K562 (cell line): ENCODE data around the gene ARFGEF3. TPM values are rescaled to one million over a fixed set of nuclear protein-coding genes. Genes with fewer than 3 reads are reported as not detected.

Experiments used
- ATAC-seq: fragments of 200-7000 bp; cut with Tn5 transposase; 3 replicates; pipeline ENCODE4 v1.9.1; 2020; ENCODE audit warnings: moderate library complexity
- BruUV-seq: library from RNA; stranded (reverse); fragments of 400-500 nt; replicated peaks from 2 replicates; lab custom pipeline; 2021; lab: Mats Ljungman, UMichigan
- CTCF ChIA-PET: fragments of 300-600 bp; formaldehyde crosslinking; extraction: SDS; loops from one replicate; lab custom pipeline; 2021; ENCODE audit warnings: low intra/inter-chr PET ratio; lab: Yijun Ruan, JAX
- POLR2A ChIA-PET: fragments of 300-600, 350-650 bp; sonication (Branson Sonifier 250); formaldehyde crosslinking; extraction: SDS; loops from one replicate; lab custom pipeline; 2021; ENCODE audit warnings: antibody characterized with exemption, inconsistent platforms; lab: Yijun Ruan, JAX
- DNase-seq, 4 experiments: peaks; one replicate each; pipeline versions ENCODE4 v3.0.0 to v3.0.0-alpha.2; 2011 to 2018; ENCODE audit warnings: low spot score in 3 of 4, mixed read lengths in 3 of 4; ENCODE audit errors: extremely low read depth in 1 of 4
- FAIRE-seq: peaks from 2 replicates; lab custom pipeline; 2011; peaks lifted over from hg19 to GRCh38; lab: Jason Lieb, UNC
- H2AFZ ChIP-seq: 2 replicates; pipeline ENCODE4 v1.6.0; 2011; ENCODE audit warnings: low read depth, low read length, control low read depth, inconsistent platforms
- H3K27ac ChIP-seq: fragments of 200-600 bp; 3 replicates; pipeline ENCODE4 v1.8.0; 2011; ENCODE audit warnings: low read depth, mild to moderate bottlenecking, control low read depth, inconsistent platforms, low read length, moderate library complexity, mixed read lengths; ENCODE audit errors: extremely low read depth
- H3K27me3 ChIP-seq, 2 experiments: fragments of 300-600 bp in 1 of 2; 2 replicates in 1 of 2; 3 replicates in 1 of 2; pipeline versions ENCODE4 v1.6.0 to v1.8.0; 2011; ENCODE audit warnings: inconsistent platforms in 2 of 2, low read length in 2 of 2, mild to moderate bottlenecking in 1 of 2, mixed read lengths in 1 of 2, moderate library complexity in 1 of 2; ENCODE audit not compliant: control insufficient read depth in 2 of 2, insufficient read depth in 2 of 2
- H3K36me3 ChIP-seq: fragments of 300-600 bp; 3 replicates; pipeline ENCODE4 v1.8.0; 2011; ENCODE audit warnings: mild to moderate bottlenecking, low read length, inconsistent platforms; ENCODE audit not compliant: control insufficient read depth, insufficient read depth
- H3K4me1 ChIP-seq, 2 experiments: fragments of 200-600 bp in 1 of 2; replicated peaks in 1 of 2; 2 replicates in 1 of 2; 3 replicates in 1 of 2; pipeline versions ENCODE4 v1.5.1 to v1.8.0; 2011; ENCODE audit warnings: inconsistent platforms in 2 of 2, low read length in 2 of 2, mild to moderate bottlenecking in 1 of 2, mixed read lengths in 1 of 2, moderate library complexity in 1 of 2; ENCODE audit not compliant: control insufficient read depth in 2 of 2, insufficient read depth in 2 of 2
- H3K4me2 ChIP-seq: 2 replicates; pipeline ENCODE4 v1.6.1; 2011; ENCODE audit warnings: low read length, control low read depth, inconsistent platforms, mixed read lengths; ENCODE audit not compliant: insufficient read depth
- H3K4me3 ChIP-seq: fragments of 200-600 bp; sonication (generic), shearing (Covaris generic); 2 replicates; pipeline ENCODE4 v1.5.1; 2016; ENCODE audit warnings: control low read depth, inconsistent platforms
- H3K79me2 ChIP-seq: fragments of 200-600 bp; 3 replicates; pipeline ENCODE4 v1.8.0; 2011; ENCODE audit warnings: low read length, inconsistent platforms; ENCODE audit not compliant: control insufficient read depth, insufficient read depth
- H3K9ac ChIP-seq, 2 experiments: 2 replicates each; pipeline versions ENCODE4 v1.6.0 to v1.6.1; 2011; ENCODE audit warnings: low read depth in 2 of 2, low read length in 2 of 2, control low read depth in 1 of 2, inconsistent platforms in 1 of 2, mild to moderate bottlenecking in 1 of 2, mixed read lengths in 1 of 2; ENCODE audit not compliant: insufficient read depth in 1 of 2
- H3K9me1 ChIP-seq: one replicate; pipeline ENCODE4 v1.6.0; 2011; ENCODE audit warnings: inconsistent platforms, mild to moderate bottlenecking, low read length, moderate library complexity; ENCODE audit not compliant: control insufficient read depth, insufficient read depth
- H3K9me3 ChIP-seq: replicated peaks from 2 replicates; pipeline ENCODE4 v1.5.1; 2011; ENCODE audit warnings: low read depth, low read length, inconsistent platforms; ENCODE audit not compliant: control insufficient read depth, insufficient read depth
- H4K20me1 ChIP-seq: replicated peaks from 2 replicates; pipeline ENCODE4 v1.6.1; 2011; ENCODE audit warnings: low read length, inconsistent platforms, mixed read lengths; ENCODE audit not compliant: control insufficient read depth, insufficient read depth
- GTF2A2 ChIP-seq: IDR thresholded peaks from 2 replicates; pipeline ENCODE4 v1.6.1; 2016; ENCODE audit warnings: mild to moderate bottlenecking, missing genetic modification characterization, missing compliant biosample characterization
- JUND ChIP-seq, 2 experiments: IDR thresholded peaks; 2 replicates in 1 of 2; 3 replicates in 1 of 2; pipeline ENCODE4 v1.6.1; 2011; ENCODE audit warnings: borderline replicate concordance in 2 of 2, low read depth in 2 of 2, low read length in 2 of 2, improper control_type of control experiment in 1 of 2, missing biosample characterization in 1 of 2, missing genetic modification characterization in 1 of 2, missing genetic modification reagents in 1 of 2
- NCOA1 ChIP-seq: fragments of 450-650 bp; IDR thresholded peaks from 2 replicates; pipeline ENCODE4 v1.6.1; 2016; ENCODE audit warnings: low read depth
- NR2C2 ChIP-seq, 2 experiments: fragments of 200-800 bp in 1 of 2; sonication (Bioruptor generic) in 1 of 2; sonication (generic) in 1 of 2; formaldehyde crosslinking in 1 of 2; IDR thresholded peaks; 2 replicates each; pipeline versions ENCODE4 v1.6.1 to v1.8.0; 2016 to 2022; ENCODE audit warnings: mild to moderate bottlenecking in 1 of 2, missing compliant biosample characterization in 1 of 2, missing genetic modification characterization in 1 of 2, missing genetic modification reagents in 1 of 2
- NR4A1 ChIP-seq, 2 experiments: fragments of 250-450 bp in 1 of 2; fragments of 450-650 bp in 1 of 2; sonication (Bioruptor Pico) in 1 of 2; IDR thresholded peaks; 2 replicates each; pipeline versions ENCODE4 v1.4.0 to v1.6.1; 2016 to 2020; ENCODE audit warnings: mild to moderate bottlenecking in 2 of 2, missing compliant biosample characterization in 1 of 2, missing genetic modification characterization in 1 of 2, moderate library complexity in 1 of 2
- ZNF282 ChIP-seq: sonication (generic); formaldehyde crosslinking; IDR thresholded peaks from 2 replicates; pipeline ENCODE4 v1.8.1; 2023; ENCODE audit warnings: missing genetic modification reagents
- WGBS: fragments of 100-300 bp; shearing (Covaris generic); methylation state at CpG from one replicate; pipeline ENCODE4 v1.1.6; 2016; ENCODE audit warnings: low coverage, mixed read lengths; ENCODE audit not compliant: insufficient coverage; ENCODE audit errors: missing lambda C conversion rate; 5-methylcytosine and 5-hydroxymethylcytosine counted together
- in situ Hi-C: fragments of 300-500 bp; cut with MboI; formaldehyde crosslinking; loops from 4 replicates; pipeline ENCODE4 v1.15.0; 2018; ENCODE audit warnings: inconsistent platforms, mixed read lengths
- intact Hi-C: fragments of 100-400 bp; cut with micrococcal nuclease; formaldehyde crosslinking; loops from 2 replicates; pipeline ENCODE4 v1.14.2; 2022
- polyA plus RNA-seq, 8 experiments: library from polyadenylated mRNA; depleted of rRNA in 4 of 8; stranded (reverse) in 5 of 8; unstranded in 3 of 8; fragments of >200 nt; fragmentation: Nextera tagmentation in 2 of 8; fragmentation: Illumina TruSeq in 1 of 8; extraction: Ambion mirVana in 2 of 8; extraction: Trizol in 1 of 8; gene quantifications; 2 replicates each; pipeline versions ENCODE4 v1.2.1 to v1.2.3, GENCODE V29; 2011 to 2014; ENCODE audit warnings: inconsistent platforms in 1 of 8, missing spikeins in 1 of 8
- total RNA-seq, 7 experiments: library from RNA; depleted of rRNA in 6 of 7; stranded (reverse); fragments of >200 nt in 6 of 7; fragmentation: Illumina TruSeq in 2 of 7; extraction: Trizol in 2 of 7; gene quantifications; 2 replicates each; pipeline versions ENCODE4 v1.2.1 to v1.2.3, GENCODE V29; 2011 to 2021; ENCODE audit warnings: low replicate concordance in 1 of 7
- TF ChIP-seq, protein P1 (sequence below): fragments of 250-450 bp; sonication (Bioruptor Pico); IDR thresholded peaks from 2 replicates; pipeline ENCODE4 v1.8.0; 2022; ENCODE audit warnings: moderate library complexity, mild to moderate bottlenecking, inconsistent platforms
- TF ChIP-seq, protein P2 (sequence below): sonication (generic); formaldehyde crosslinking; IDR thresholded peaks from 2 replicates; pipeline ENCODE4 v1.5.0; 2020; ENCODE audit warnings: missing genetic modification reagents

Gene ARFGEF3
- total and polyA plus RNA-seq, 9 of the 15 experiments (the other 6 are each of a cell fraction or from before 2014, with no cell fraction given) = under 0.01 to 0.02 TPM; not detected in 7

DNA sequence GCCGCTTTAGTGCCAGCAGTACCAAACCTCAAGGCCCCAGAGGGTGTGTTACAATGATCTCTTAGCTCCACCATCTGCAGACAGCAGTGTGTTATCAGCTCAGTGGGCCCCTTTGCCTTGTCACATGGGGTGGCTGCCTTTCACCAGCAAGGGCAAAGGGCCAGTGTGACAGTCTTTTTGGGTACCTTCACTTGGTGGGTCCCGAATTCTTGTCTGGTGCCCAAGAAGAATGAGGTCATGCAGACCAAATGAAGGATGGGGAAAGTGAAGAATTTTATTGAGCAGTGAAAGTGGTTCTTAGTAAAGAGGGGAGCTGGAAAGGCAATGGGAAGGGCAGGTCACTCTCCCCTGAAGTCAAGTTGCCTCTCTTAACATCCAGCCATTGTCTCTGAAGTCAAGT, 213.1 kb downstream of the ARFGEF3 start:
- intact Hi-C loops = no loop called here
- Histone ChIP-seq H3K4me3 (no peak overlapping the region), H3K36me3 (no peaks in the 10 kb centered on the region), H3K27me3 (peaks cover 8 to 10% of the 10 kb centered on the region in 2 experiments; a peak in 4 of 5 replicates), H4K20me1 (no peaks in the 10 kb centered on the region), H3K4me2 (no peak overlapping the region), H3K27ac (no peak overlapping the region), H3K79me2 (no peaks in the 10 kb centered on the region), H3K9me1 (no peaks in the 10 kb centered on the region), H3K9me3 (no peaks in the 10 kb centered on the region), H3K9ac (no peak overlapping the region), H2AFZ (no peak overlapping the region), H3K4me1 (peaks cover 4 to 20% of the 10 kb centered on the region in 2 experiments)
- CTCF ChIA-PET = no interaction called here
- DNase-seq (no peak), ATAC-seq (no peak), FAIRE-seq (no peak)
- WGBS = 0% methylated on average over 2 of the region's 2 CpGs
- BruUV-seq = no TSS peak
- TF ChIP-seq NR2C2 (CRISPR knock-in tag; IDR thresholded peaks at IDR 0.05) = no peak
- TF ChIP-seq NR2C2 (tag; IDR thresholded peaks at IDR 0.05) = 0 out of 2 replicates have a peak, but pooled peaks have one; percentile 15
- TF ChIP-seq GTF2A2 = no peak
- TF ChIP-seq NCOA1 = no peak
- no peak for TF ChIP-seq JUND (IDR thresholded peaks at IDR 0.05; ENCODE audit: borderline replicate concordance, low read depth, low read length)
- no peak for TF ChIP-seq JUND (tag; IDR thresholded peaks at IDR 0.05; ENCODE audit: borderline replicate concordance, low read depth, low read length)
- TF ChIP-seq, protein P1, sequence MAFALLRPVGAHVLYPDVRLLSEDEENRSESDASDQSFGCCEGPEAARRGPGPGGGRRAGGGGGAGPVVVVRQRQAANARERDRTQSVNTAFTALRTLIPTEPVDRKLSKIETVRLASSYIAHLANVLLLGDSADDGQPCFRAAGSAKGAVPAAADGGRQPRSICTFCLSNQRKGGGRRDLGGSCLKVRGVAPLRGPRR (CRISPR knock-in tag) = no peak
- TF ChIP-seq ZNF282 (CRISPR knock-in tag) = no peak
- TF ChIP-seq, protein P2, sequence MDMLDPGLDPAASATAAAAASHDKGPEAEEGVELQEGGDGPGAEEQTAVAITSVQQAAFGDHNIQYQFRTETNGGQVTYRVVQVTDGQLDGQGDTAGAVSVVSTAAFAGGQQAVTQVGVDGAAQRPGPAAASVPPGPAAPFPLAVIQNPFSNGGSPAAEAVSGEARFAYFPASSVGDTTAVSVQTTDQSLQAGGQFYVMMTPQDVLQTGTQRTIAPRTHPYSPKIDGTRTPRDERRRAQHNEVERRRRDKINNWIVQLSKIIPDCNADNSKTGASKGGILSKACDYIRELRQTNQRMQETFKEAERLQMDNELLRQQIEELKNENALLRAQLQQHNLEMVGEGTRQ (CRISPR knock-in tag) = 0 out of 2 replicates have a peak, but pooled peaks have one; percentile 25
- TF ChIP-seq NR4A1 (CRISPR knock-in tag; IDR thresholded peaks at IDR 0.05) = no peak
- TF ChIP-seq NR4A1 (tag; IDR thresholded peaks at IDR 0.05) = peak; percentile 60
- in situ Hi-C loops = no loop called here
- POLR2A ChIA-PET = no interaction called here
